Cerebellar nuclear complex (tissue), 1 donor: Measurements from ENCODE around the gene CA5A.
"Not testable (repeated sequence)": the region's sequence is repeated elsewhere in the genome, so short reads cannot be mapped to it uniquely, and the experiment has no call there.

Experiments used
- DNase-seq, 2 experiments: peaks; one replicate each; lab custom pipeline; 2025; lab: John Stamatoyannopoulos, UW

The CA5A gene

DNA sequence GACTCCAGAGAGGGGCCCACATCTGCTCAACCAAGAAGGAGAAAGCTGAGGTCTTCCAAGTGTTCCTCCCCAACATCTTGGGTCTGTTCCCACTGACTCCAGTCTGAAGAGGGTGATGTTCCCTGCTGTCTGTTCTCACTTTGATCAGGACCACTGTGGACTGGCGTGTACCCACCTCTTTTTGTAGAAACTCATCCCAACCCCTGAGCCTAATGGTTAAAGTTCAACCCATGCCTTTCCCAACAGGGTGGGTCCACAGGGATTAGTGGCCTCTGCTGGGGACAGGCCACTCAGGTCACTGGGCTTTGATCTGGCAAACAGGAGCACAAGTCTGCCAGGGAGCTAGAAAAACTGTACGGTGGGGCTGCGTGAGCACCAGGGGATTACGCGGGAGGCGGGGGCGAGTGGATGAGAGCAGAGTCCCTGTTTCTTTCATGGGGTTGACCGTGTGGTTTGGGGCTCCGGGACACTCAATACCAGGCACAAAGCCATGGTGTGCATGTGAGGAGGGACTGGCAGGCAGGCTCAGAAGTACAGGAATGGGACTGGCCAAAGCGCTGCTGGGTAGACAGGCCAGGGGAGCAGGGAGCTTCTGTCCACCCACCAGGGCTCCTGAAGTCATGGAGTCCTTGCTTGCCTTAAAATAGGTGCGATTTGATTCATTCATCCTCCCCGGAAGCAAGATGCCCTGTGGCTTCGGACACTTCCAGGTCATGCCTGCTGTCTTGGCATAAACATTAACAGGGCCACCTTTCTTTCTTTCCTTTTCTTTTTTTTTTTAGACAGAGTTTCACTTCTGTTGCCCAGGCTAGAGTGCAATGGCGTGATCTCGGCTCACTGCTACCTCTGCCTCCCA lies at the start of gene CA5A:
Gene CA5A (minus strand): TSS at position 155 of the 856 bp plus-strand sequence. CDS start 79 bp downstream, at position 76.
- no peak for DNase-seq

GRCh38 chr16:87985493-87985892 lies 49.2 kb upstream of the CA5A start:
- DNase-seq, result not testable (repeated sequence)

GRCh38 chr16:87984632-87985267 lies 48.4 kb upstream of the CA5A start:
- no peak for DNase-seq

DNA sequence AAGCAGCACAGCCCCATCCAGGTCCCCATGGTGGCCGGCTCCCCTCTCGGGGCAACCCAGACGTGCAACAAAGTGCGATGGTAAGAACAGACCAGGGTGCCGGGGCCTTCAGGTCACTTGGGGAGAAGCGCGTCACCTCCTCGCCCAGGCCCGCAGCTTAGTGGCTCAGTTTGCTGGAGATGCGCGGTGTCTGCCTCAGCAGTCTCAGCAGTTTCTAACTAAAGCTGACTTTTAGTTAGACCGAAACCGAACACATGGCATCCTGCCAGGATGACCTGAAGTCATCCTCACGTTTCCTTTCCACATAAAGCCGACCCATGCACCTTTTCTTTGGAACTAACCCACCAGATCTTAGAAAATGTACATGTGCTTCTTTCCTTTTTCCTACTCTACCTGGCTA lies 47.9 kb upstream of the CA5A start:
- not testable (repeated sequence) for DNase-seq

GRCh38 chr16:87983737-87984097 lies 47.4 kb upstream of the CA5A start:
- not testable (repeated sequence) for DNase-seq

GRCh38 chr16:87983072-87983736 lies 46.9 kb upstream of the CA5A start:
- not testable (repeated sequence) for DNase-seq

DNA sequence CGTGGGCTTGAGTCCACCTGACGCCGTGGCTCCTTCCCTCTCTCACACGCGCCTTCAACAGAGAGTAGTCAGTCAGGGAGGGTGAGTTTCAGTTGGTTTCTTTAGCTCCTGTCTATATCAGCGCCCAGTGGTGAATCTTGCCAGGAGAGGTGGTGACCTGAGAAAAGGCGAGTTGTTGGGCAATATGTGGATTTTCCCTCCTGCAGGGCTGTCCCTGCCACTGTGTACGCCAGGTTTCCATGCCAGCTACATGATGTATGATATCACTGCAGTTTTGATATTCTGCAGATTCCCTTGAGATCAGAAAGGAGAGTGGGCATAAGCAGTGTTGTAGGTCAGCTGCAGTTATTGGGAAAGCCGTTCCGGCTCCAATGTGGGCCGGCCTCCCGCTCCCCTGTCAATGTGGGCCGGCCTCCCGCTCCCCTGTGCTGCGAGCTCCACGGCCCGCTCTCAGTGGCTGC lies 46.3 kb upstream of the CA5A start:
- DNase-seq, result no peak

DNA sequence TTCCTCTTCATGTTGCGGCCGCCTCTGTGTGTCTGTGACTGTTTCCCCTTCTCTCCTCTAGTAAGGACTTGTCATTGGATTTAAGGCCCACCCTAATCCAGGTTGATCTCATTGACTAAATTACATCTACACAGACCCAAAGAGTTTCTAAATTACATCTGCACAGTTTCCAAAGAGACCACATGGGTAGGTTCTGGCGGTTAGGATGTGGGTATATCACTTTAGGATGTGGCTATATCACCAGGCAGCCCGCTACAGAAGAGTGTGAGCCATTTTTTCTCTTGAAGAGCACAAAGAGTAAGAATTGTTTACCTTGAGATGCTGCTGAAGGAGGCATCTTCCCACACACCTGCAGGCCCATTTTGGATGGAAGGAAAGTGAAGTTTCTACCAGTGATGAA lies 45.0 kb upstream of the CA5A start:
- not testable (repeated sequence) for DNase-seq

DNA sequence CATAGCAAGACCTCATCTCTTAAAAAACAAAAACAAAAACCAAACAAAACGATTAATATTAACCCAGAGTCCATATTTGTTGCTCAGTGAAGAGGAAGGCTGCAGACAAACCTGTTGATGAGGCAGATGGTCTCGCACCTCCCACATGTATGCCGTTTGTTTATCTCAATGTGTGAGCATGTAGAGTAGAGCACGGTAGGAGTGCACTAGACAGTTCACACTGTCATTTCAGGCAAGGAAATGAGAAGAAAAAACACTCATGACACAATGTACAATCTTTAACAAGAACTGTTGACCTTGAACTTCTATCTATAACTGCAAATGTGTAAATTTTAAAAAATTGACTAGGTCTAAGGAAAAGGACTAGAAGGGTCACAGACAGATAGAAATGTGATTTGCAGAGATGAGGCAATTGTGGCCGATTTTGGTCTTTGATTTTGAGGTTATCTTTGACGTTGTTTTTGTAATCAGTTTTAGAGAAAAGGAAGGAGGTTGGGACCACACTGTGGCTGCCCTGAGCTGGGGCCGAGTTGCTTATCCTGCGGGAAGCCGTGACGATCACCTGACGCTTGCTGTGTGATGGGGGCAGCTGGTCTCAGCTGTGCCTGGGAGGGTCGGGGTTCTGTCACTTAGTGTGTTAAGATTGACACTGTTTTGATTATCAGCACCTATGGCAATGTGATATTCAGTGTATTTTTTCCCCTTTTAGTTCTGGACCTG lies 43.7 kb upstream of the CA5A start:
- peak in 1 of 2 experiments; percentile 27 for DNase-seq

DNA sequence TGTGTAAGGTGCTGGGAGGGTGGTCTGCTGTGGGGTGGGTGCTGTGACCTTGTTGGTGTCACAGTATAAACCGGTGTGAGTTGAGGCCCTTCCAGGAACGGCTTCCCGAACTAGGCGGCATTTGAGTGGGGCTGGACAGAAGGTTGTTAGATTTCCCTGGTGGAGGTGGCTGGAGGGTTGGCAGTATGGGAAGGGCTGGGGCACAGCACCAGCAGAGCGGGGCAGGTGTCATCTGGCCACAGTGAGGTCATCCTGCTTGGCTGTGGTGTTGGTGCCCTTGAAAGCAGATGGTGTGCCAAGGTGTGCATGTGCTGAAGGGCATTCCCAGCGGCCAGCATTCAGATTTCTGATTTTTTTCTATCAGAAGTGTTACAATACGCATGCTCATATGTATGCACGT lies 43.0 kb upstream of the CA5A start:
- peak in 1 of 2 experiments; percentile 57 for DNase-seq

DNA sequence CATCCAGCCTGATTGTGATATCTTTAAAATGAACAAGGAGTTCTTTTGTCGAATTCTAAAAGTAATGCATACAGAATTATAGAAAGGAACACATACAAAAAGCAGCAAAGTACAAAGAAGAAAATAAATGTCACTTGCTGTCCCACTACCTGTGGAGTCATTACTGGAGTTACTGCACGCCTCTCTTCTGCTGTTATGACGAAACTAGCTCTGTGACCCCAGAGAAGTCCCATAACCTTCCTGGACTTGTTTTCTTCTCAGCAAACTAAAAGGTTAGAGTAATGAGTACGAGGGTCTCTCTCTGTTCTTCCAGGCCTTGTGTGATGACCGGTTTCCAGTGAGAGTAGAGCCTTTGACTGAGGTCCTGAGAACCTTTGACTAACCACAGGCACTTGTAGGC lies 41.8 kb upstream of the CA5A start:
- DNase-seq, result no peak

GRCh38 chr16:87976665-87977064 lies 40.3 kb upstream of the CA5A start:
- no peak for DNase-seq

DNA sequence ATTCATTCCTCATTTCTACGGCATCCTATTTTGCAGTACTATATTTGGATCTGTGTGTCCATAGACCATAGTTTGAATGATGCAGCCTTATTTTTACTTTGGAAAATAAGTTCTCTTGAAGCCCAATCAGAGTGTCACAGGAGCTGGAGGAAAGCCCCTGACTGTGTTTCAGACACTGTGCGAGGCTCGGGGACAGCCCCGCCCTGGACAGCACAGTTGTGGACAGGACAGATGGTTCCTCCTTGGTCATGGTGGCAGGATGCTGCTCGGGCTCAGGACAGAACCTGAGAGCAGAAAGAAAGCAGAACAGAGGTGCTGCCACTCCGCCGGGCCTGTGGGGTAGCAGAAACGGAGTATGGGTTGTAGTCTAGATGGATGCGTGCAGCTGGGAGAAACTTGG lies 37.8 kb upstream of the CA5A start:
- no peak for DNase-seq

GRCh38 chr16:87973717-87974116 lies 37.4 kb upstream of the CA5A start:
- no peak for DNase-seq

- no peak for DNase-seq
These were observed 35.6 kb upstream of the CA5A start for GRCh38 chr16:87971933-87972332.

DNA sequence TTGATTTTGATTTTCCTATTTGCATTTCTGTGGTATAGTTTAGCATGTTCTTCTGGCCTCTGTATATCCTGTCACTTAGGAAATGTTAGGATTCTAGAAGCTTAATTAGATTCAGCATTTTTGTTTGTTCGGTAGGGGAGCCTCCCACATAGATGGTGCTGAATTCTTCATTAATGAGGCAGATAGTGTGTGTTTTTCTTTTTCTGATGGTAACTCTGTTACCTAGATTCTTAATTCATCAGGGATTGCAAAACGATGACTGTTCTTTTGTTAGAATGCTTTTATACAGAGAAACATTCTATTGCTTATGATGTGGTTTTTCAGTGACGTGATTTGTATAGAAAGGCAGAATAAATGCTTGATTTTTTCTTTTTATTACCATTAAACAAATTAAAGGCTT lies 33.9 kb upstream of the CA5A start:
- DNase-seq, result no peak

DNA sequence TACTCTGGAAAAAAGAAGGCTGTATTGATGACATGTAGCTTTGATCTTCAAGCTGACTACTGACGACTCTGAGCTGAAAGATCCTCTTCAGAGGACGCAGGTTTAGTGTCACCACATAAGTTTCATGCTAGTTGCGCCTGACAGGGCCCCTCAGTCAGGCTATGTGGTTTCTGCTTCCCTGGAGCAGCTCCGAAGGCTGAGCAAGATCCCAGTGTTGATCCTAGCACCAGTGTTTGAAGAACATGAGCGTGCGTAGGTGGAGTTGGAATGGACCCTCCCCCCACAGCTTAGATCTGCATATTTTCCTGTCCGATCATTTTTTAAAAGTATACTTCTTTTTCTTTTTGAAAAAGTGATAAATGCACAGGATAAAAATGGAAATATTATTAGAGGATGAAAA lies 32.2 kb upstream of the CA5A start:
- DNase-seq, result no peak

DNA sequence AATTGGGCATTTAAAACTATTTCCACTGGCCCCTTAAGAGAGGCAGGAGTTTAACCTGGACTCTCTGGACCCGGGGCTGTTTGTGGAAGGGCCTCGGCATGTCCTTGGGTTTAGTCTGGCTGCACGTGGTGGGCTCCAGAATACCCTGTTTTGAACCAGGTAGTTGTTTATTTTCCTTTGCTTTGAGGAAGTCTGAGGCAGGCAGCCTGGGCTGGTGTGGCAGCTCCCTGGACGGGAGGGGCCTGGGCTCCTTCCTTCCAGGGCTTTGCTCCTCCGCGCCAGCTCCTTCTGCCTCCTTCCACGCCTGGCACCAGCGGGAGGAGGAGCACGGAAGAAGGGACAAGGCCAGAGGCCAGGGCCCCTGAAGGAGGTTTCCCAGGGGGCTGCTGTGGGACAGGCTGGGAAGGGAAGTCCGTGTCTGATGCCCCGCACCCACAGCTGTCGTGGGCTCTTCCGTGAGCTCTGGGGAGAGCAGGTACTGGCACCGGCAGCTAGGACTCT lies 30.4 kb upstream of the CA5A start:
- no peak for DNase-seq

DNA sequence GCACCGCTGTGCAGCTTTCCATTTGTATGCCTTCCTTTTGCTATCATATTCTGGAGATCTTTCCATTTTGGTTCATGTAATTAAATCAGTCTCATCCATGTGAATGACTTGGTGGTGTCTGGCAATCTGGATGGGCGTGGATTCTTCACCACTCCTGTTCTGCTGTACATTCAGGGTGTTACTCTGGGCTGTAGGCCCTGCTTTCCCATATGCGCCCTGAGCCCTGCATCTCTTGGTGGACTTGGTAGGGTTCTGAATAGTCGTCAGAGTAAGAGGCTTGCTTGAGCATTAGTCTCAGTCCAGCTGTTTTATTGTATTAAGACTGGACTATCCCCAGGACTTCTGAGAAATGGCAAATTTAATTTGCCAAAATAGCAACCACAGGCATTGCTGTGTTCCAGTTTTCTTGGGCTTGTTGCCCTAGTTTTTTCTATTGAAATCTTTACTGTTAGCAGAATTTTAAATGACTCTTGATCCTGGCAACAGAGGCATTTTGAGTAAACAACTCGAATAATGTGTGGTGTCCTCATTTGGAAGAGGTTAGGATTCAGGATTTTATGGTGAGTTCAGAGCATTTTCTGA lies 29.8 kb upstream of the CA5A start:
- DNase-seq, result no peak

GRCh38 chr16:87965417-87965816 lies 29.1 kb upstream of the CA5A start:
- no peak for DNase-seq

- DNase-seq, result no peak
These were observed 27.8 kb upstream of the CA5A start for GRCh38 chr16:87964049-87964659.
